Sigmoid colon (tissue), 7 donors: ENCODE data around the gene ZNF254. TPM values are rescaled to one million over a fixed set of nuclear protein-coding genes. Genes with fewer than 3 reads are reported as not detected.

ENCODE experiments used
- DNase-seq: peaks from one replicate; pipeline ENCODE4 v3.0.0-alpha.2; 2019
- H3K27ac ChIP-seq, 4 donors: fragments of 200-600 bp; sonication (generic); one replicate each; pipeline ENCODE4 v1.5.1; 2016 to 2019; ENCODE audit warnings: mild to moderate bottlenecking in 1 of 4
- H3K27me3 ChIP-seq, 3 donors: fragments of 200-600 bp; sonication (generic); one replicate each; pipeline ENCODE4 v1.5.1; 2019; ENCODE audit warnings: mild to moderate bottlenecking in 1 of 3
- H3K36me3 ChIP-seq, 4 donors: fragments of 200-600 bp; sonication (generic); one replicate each; pipeline ENCODE4 v1.5.1; 2016 to 2019
- H3K4me1 ChIP-seq, 4 donors: fragments of 200-600 bp; sonication (generic); one replicate each; pipeline ENCODE4 v1.5.1; 2017 to 2019
- H3K4me3 ChIP-seq, 4 donors: fragments of 200-600 bp; sonication (generic); one replicate each; pipeline ENCODE4 v1.5.1; 2017 to 2019; ENCODE audit warnings: mild to moderate bottlenecking in 2 of 4, moderate library complexity in 1 of 4
- H3K9me3 ChIP-seq, 4 donors: fragments of 200-600 bp in 3 of 4; sonication (generic) in 3 of 4; one replicate each; pipeline versions ENCODE4 v1.5.1 to v1.6.1; 2013 to 2019
- EP300 ChIP-seq, 4 donors: sonication (generic); formaldehyde crosslinking; IDR thresholded peaks; one replicate each; pipeline ENCODE4 v1.6.1; 2017; ENCODE audit warnings: antibody characterized with exemption in 4 of 4
- POLR2A ChIP-seq, 2 donors: fragments of 450-650 bp; IDR thresholded peaks; one replicate each; pipeline ENCODE4 v1.6.1; 2016; ENCODE audit warnings: antibody characterized with exemption in 2 of 2, mild to moderate bottlenecking in 2 of 2, moderate library complexity in 2 of 2
- POLR2AphosphoS5 ChIP-seq, 4 donors: sonication (generic); formaldehyde crosslinking; IDR thresholded peaks; one replicate each; pipeline ENCODE4 v1.6.1; 2017; ENCODE audit warnings: antibody characterized with exemption in 4 of 4
- WGBS, 2 donors: extraction: QIAGEN DNeasy Blood & Tissue Kit; methylation state at CpG; one replicate each; pipeline ENCODE4 v1.1.7; 2013; 5-methylcytosine and 5-hydroxymethylcytosine counted together
- intact Hi-C: fragments of 100-400 bp; cut with DNase I; formaldehyde crosslinking; loops from one replicate; pipeline ENCODE4 v1.15.1; 2023
- polyA plus RNA-seq, 3 donors: library from polyadenylated mRNA; stranded (reverse); fragments of 200-250 nt; gene quantifications; one replicate each; pipeline ENCODE4 v1.2.3, GENCODE V29; 2013
- total RNA-seq, 4 donors: library from RNA; depleted of rRNA; stranded (reverse); fragments of >200 nt; gene quantifications; one replicate each; pipeline ENCODE4 v1.1.0, GENCODE V29; 2016
- TF ChIP-seq, protein P1 (sequence below), 4 experiments: fragments of 450-650 bp in 3 of 4; fragments of 200-600 bp in 1 of 4; IDR thresholded peaks; one replicate each; pipeline ENCODE4 v1.5.1; 2016 to 2019; ENCODE audit warnings: antibody characterized with exemption in 4 of 4, mild to moderate bottlenecking in 3 of 4, moderate library complexity in 2 of 4
- donor health status: healthy with polysubstance abuse.
- donor health status: Bipolar disorder and iron deficiency.
- donor health status: healthy.

The ZNF254 gene
- total and polyA plus RNA-seq, 7 donors: 5.5 to 23.0 (median 11.6) TPM

GRCh38 chr19:24065865-24066604, 21.0 kb upstream of the ZNF254 start:
- no peak overlapping the region for H3K4me3 ChIP-seq
- no peaks in the 10 kb centered on the region for H3K4me1 ChIP-seq
- no peaks in the 10 kb centered on the region for H3K27me3 ChIP-seq
- DNase-seq: no peak
- intact Hi-C loops: no loop called here
- H3K27ac ChIP-seq: no peak overlapping the region
- H3K9me3 ChIP-seq: no peaks in the 10 kb centered on the region
- WGBS, 2 donors: 89 to 100% methylated on average over 1 of the region's 1 CpG
- peaks cover 0 to 57% (median 12%) of the 10 kb centered on the region in 4 donors for H3K36me3 ChIP-seq
- TF ChIP-seq EP300 (IDR thresholded peaks at IDR 0.05) (no peak), POLR2AphosphoS5 (IDR thresholded peaks at IDR 0.05) (no peak), POLR2A (IDR thresholded peaks at IDR 0.05) (no peak)
- TF ChIP-seq, protein P1, sequence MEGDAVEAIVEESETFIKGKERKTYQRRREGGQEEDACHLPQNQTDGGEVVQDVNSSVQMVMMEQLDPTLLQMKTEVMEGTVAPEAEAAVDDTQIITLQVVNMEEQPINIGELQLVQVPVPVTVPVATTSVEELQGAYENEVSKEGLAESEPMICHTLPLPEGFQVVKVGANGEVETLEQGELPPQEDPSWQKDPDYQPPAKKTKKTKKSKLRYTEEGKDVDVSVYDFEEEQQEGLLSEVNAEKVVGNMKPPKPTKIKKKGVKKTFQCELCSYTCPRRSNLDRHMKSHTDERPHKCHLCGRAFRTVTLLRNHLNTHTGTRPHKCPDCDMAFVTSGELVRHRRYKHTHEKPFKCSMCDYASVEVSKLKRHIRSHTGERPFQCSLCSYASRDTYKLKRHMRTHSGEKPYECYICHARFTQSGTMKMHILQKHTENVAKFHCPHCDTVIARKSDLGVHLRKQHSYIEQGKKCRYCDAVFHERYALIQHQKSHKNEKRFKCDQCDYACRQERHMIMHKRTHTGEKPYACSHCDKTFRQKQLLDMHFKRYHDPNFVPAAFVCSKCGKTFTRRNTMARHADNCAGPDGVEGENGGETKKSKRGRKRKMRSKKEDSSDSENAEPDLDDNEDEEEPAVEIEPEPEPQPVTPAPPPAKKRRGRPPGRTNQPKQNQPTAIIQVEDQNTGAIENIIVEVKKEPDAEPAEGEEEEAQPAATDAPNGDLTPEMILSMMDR (IDR thresholded peaks at IDR 0.05): no peak

- no peak for DNase-seq
- WGBS, 2 donors: 91 to 93% methylated on average over 3 of the region's 3 CpGs
- Histone ChIP-seq H3K27ac (no peak overlapping the region), H3K9me3 (no peaks in the 10 kb centered on the region), H3K4me1 (no peaks in the 10 kb centered on the region), H3K27me3 (no peaks in the 10 kb centered on the region), H3K36me3 (peaks cover 0 to 79% (median 15%) of the 10 kb centered on the region in 4 donors), H3K4me3 (no peak overlapping the region)
- intact Hi-C loops: no loop called here
- TF ChIP-seq POLR2A (IDR thresholded peaks at IDR 0.05) (no peak), POLR2AphosphoS5 (IDR thresholded peaks at IDR 0.05) (no peak), EP300 (IDR thresholded peaks at IDR 0.05) (no peak)
- TF ChIP-seq, protein P1 (IDR thresholded peaks at IDR 0.05): no peak
Measured at GRCh38 chr19:24069905-24070657, 16.9 kb upstream of the ZNF254 start.

DNA sequence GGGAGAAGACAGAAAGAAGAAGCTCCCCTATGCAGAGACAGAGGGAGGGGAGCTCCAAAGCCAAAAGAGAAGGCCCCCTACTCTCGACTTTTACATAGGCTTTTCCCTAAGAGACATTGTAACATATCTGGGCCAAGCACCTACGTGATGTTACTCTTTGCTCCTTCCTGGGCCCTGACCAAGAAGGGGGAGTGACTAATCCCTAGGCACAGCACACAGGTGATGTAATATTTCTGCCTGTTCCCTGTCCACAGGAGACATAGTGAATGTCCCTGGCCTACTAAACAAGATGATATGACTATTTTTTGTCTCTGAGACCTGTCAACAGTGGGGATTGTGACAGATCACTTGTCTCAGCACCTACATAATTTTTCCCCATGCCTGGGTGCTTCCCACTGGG, 15.9 kb upstream of the ZNF254 start:
- Histone ChIP-seq H3K4me3 (no peak overlapping the region), H3K27me3 (no peaks in the 10 kb centered on the region), H3K9me3 (no peaks in the 10 kb centered on the region), H3K4me1 (no peaks in the 10 kb centered on the region), H3K27ac (no peak overlapping the region), H3K36me3 (peaks cover 0 to 78% (median 12%) of the 10 kb centered on the region in 4 donors)
- TF ChIP-seq POLR2AphosphoS5 (IDR thresholded peaks at IDR 0.05) (no peak), POLR2A (IDR thresholded peaks at IDR 0.05) (no peak), EP300 (IDR thresholded peaks at IDR 0.05) (no peak)
- TF ChIP-seq, protein P1 (IDR thresholded peaks at IDR 0.05): no peak
- DNase-seq: no peak
- intact Hi-C loops: no loop called here
- WGBS, 2 donors: 91 to 95% methylated on average over 2 of the region's 2 CpGs

GRCh38 chr19:24072720-24073119, 14.3 kb upstream of the ZNF254 start:
- no peaks in the 10 kb centered on the region for H3K27me3 ChIP-seq
- H3K36me3 ChIP-seq: peaks cover 0 to 62% (median 10%) of the 10 kb centered on the region in 4 donors
- no peaks in the 10 kb centered on the region for H3K9me3 ChIP-seq
- TF ChIP-seq, protein P1 (IDR thresholded peaks at IDR 0.05): no peak
- no peak for TF ChIP-seq POLR2A (IDR thresholded peaks at IDR 0.05)
- no peak overlapping the region for H3K27ac ChIP-seq
- H3K4me1 ChIP-seq: no peaks in the 10 kb centered on the region
- H3K4me3 ChIP-seq: no peak overlapping the region
- no peak for DNase-seq
- intact Hi-C loops: no loop called here
